Activated CD8-positive, alpha-beta T cell treated with anti-CD3 and anti-CD28 coated beads for 36 hours (primary cell): ENCODE measurements around the gene ACTR2. TPM values are rescaled to one million over a fixed set of nuclear protein-coding genes. Genes with fewer than 3 reads are reported as not detected.

Experiments
- ATAC-seq: fragments of 200-7000 bp; cut with Tn5 transposase; one replicate; pipeline ENCODE4 v1.10.0; 2021; ENCODE audit warnings: mild to moderate bottlenecking, moderate library complexity
- CTCF ChIA-PET: fragments of 350-600 bp; sonication (Branson Sonifier 250); formaldehyde crosslinking; loops from one replicate; lab custom pipeline; 2021; ENCODE audit warnings: antibody characterized with exemption; lab: Charles Lee
- POLR2A ChIA-PET: fragments of 350-600 bp; sonication (Branson Sonifier 250); formaldehyde crosslinking; loops from one replicate; lab custom pipeline; 2021; ENCODE audit warnings: antibody characterized with exemption; lab: Charles Lee
- DNase-seq: peaks from one replicate; pipeline ENCODE4 v3.0.0-alpha.2; 2020
- H3K27ac Mint-ChIP-seq: one replicate; pipeline ENCODE4 v1.8.0; 2021; ENCODE audit warnings: mild to moderate bottlenecking, mixed read lengths
- H3K27me3 Mint-ChIP-seq: one replicate; pipeline ENCODE4 v1.8.0; 2021; ENCODE audit warnings: mixed read lengths
- H3K36me3 Mint-ChIP-seq: one replicate; pipeline ENCODE4 v1.8.0; 2021; ENCODE audit warnings: low read depth, mixed read lengths
- H3K4me1 Mint-ChIP-seq: one replicate; pipeline ENCODE4 v1.8.0; 2021; ENCODE audit warnings: low read depth, mixed read lengths
- H3K4me3 Mint-ChIP-seq: one replicate; pipeline ENCODE4 v1.8.0; 2021; ENCODE audit warnings: mild to moderate bottlenecking, moderate library complexity, mixed read lengths
- H3K9me3 Mint-ChIP-seq: one replicate; pipeline ENCODE4 v1.8.0; 2021; ENCODE audit warnings: mixed read lengths
- CTCF ChIP-seq: fragments of 200-600 bp; IDR thresholded peaks from one replicate; pipeline ENCODE4 v1.8.0; 2022; ENCODE audit warnings: antibody characterized with exemption, mild to moderate bottlenecking
- intact Hi-C: fragments of 100-400 bp; cut with micrococcal nuclease; formaldehyde crosslinking; loops from one replicate; pipeline ENCODE4 v1.10.0; 2022
- total RNA-seq, 2 experiments: library from RNA; stranded (reverse); gene quantifications; one replicate each; pipeline ENCODE4 v1.2.3, GENCODE V29; 2021

ACTR2 gene
- total RNA-seq, 2 experiments from 2014 or later, result 331 to 341 TPM

DNA sequence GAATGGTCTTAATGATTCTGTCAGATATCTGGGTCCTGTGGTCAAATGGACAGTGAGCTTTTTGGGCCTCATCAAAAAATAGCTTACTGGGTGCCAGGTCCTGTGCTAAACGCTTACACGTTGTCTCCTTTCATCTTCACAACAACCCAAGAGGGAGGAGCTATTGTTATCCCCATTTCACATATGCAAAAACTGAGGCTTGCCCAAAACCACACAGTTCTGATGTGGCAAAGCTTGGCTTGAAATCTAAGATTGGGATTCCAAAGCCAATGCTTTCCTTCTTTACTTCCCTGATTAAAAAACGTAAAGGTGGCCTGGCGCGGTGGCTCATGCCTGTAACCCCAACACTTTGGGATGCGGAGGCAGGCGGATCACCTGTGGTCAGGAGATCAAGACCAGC is 69.3 kb downstream of the ACTR2 start:
- H3K36me3 Mint-ChIP-seq, result no peaks in the 10 kb centered on the region
- intact Hi-C loops, result no loop called here
- ATAC-seq (no peak), DNase-seq (no peak)
- no peak overlapping the region for H3K27ac Mint-ChIP-seq
- TF ChIP-seq CTCF, result no peak
- H3K4me1 Mint-ChIP-seq, result peaks cover 33% of the 10 kb centered on the region
- no peak overlapping the region for H3K4me3 Mint-ChIP-seq
- CTCF ChIA-PET, result interaction anchor here (1.0 to 1.2 kb wide), 3 partner anchors 14 to 111 kb away, joined by 3 to 5 read pairs (median 3); no protein-coding TSS in a partner anchor
- peaks cover 6% of the 10 kb centered on the region for H3K27me3 Mint-ChIP-seq
- POLR2A ChIA-PET, result interaction anchor here (1.0 kb wide), 1 partner anchor 67 kb away, joined by 3 read pairs; no protein-coding TSS in a partner anchor
- no peaks in the 10 kb centered on the region for H3K9me3 Mint-ChIP-seq

- no peak overlapping the region for H3K4me3 Mint-ChIP-seq
- no peaks in the 10 kb centered on the region for H3K36me3 Mint-ChIP-seq
- H3K4me1 Mint-ChIP-seq, result peaks cover 39% of the 10 kb centered on the region
- no peaks in the 10 kb centered on the region for H3K9me3 Mint-ChIP-seq
- no peak overlapping the region for H3K27ac Mint-ChIP-seq
- POLR2A ChIA-PET, result interaction anchor here (1.0 kb wide), 1 partner anchor 67 kb away, joined by 3 read pairs; no protein-coding TSS in a partner anchor
- peaks cover 11% of the 10 kb centered on the region for H3K27me3 Mint-ChIP-seq
- no peak for TF ChIP-seq CTCF
- intact Hi-C loops, result no loop called here
- ATAC-seq (no peak), DNase-seq (no peak)
- CTCF ChIA-PET, result interaction anchor here (0.8 to 1.1 kb wide), 2 partner anchors 15 kb away, joined by 3 to 5 read pairs; no protein-coding TSS in a partner anchor
These were observed 69.9 kb downstream of the ACTR2 start for GRCh38 chr2:65297544-65297943.

DNA sequence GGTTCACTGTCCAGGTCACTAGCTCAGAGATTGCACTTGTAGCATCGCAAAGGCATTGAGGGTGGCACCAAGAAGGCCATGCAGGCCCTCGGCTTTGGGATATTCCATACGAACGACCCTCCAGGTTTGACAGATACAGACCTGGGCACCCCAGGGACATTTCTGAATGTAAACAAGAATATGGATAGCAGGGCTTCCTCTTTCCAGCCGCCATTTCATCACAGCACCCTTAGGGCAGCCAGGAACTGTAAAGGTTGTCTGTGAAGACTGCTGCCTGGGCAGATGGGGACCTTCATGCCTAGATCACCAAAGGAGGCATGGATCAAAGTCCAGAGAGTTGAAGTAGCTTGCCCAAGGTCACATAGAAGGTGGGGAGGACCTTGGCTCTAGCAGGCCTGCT is 70.5 kb downstream of the ACTR2 start:
- peaks cover 13% of the 10 kb centered on the region for H3K27me3 Mint-ChIP-seq
- DNase-seq, result no peak
- ChIA-PET CTCF (interaction anchor here (0.8 kb wide), 1 partner anchor 15 kb away, joined by 3 read pairs; no protein-coding TSS in a partner anchor), POLR2A (interaction anchor here (1.0 kb wide), 1 partner anchor 68 kb away, joined by 3 read pairs; no protein-coding TSS in a partner anchor)
- H3K36me3 Mint-ChIP-seq, result no peaks in the 10 kb centered on the region
- H3K9me3 Mint-ChIP-seq, result no peaks in the 10 kb centered on the region
- no peak for TF ChIP-seq CTCF
- peaks cover 43% of the 10 kb centered on the region for H3K4me1 Mint-ChIP-seq
- H3K27ac Mint-ChIP-seq, result no peak overlapping the region
- ATAC-seq, result no peak
- intact Hi-C loops, result no loop called here
- H3K4me3 Mint-ChIP-seq, result no peak overlapping the region

GRCh38 chr2:65299246-65299645 is 71.6 kb downstream of the ACTR2 start:
- TF ChIP-seq CTCF, result no peak
- Mint-ChIP-seq H3K27ac (peak overlapping the region; percentile 28), H3K4me3 (no peak overlapping the region), H3K4me1 (peaks cover 44% of the 10 kb centered on the region), H3K9me3 (no peaks in the 10 kb centered on the region), H3K27me3 (peaks cover 14% of the 10 kb centered on the region), H3K36me3 (no peaks in the 10 kb centered on the region)
- ChIA-PET POLR2A (interaction anchor here (1.0 to 1.3 kb wide), 2 partner anchors 21 to 72 kb away, joined by 3 read pairs; partner anchors contain the start of gene ACTR2), CTCF (interaction anchor here (1.2 kb wide), 1 partner anchor 34 kb away, joined by 3 read pairs; no protein-coding TSS in a partner anchor)
- intact Hi-C loops, result no loop called here
- ATAC-seq, result peak; percentile 55
- DNase-seq, result peak; percentile 85

- POLR2A ChIA-PET, result interaction anchor here (1.0 to 2.6 kb wide), 8 partner anchors 20 to 137 kb away, joined by 3 to 13 read pairs (median 7); partner anchors contain the start of gene ACTR2
- no peak for TF ChIP-seq CTCF
- H3K27me3 Mint-ChIP-seq, result peaks cover 12% of the 10 kb centered on the region
- no peaks in the 10 kb centered on the region for H3K9me3 Mint-ChIP-seq
- intact Hi-C loops, result loop anchor here (5.0 kb wide), 2 partner anchors 67 to 137 kb away; no protein-coding TSS in a partner anchor
- no peaks in the 10 kb centered on the region for H3K36me3 Mint-ChIP-seq
- H3K4me1 Mint-ChIP-seq, result peaks cover 44% of the 10 kb centered on the region
- no peak for DNase-seq
- peak overlapping the region; percentile 85 for H3K27ac Mint-ChIP-seq
- ATAC-seq, result no peak
- H3K4me3 Mint-ChIP-seq, result peak overlapping the region; percentile 46
- CTCF ChIA-PET, result interaction anchor here (0.8 to 1.9 kb wide), 6 partner anchors 17 to 132 kb away, joined by 3 to 9 read pairs (median 4); partner anchors contain the start of gene SPRED2
These were observed 72.6 kb downstream of the ACTR2 start for GRCh38 chr2:65300134-65300760.
